Measurements from ENCODE around the gene SYNJ2BP.

Gene SYNJ2BP

DNA sequence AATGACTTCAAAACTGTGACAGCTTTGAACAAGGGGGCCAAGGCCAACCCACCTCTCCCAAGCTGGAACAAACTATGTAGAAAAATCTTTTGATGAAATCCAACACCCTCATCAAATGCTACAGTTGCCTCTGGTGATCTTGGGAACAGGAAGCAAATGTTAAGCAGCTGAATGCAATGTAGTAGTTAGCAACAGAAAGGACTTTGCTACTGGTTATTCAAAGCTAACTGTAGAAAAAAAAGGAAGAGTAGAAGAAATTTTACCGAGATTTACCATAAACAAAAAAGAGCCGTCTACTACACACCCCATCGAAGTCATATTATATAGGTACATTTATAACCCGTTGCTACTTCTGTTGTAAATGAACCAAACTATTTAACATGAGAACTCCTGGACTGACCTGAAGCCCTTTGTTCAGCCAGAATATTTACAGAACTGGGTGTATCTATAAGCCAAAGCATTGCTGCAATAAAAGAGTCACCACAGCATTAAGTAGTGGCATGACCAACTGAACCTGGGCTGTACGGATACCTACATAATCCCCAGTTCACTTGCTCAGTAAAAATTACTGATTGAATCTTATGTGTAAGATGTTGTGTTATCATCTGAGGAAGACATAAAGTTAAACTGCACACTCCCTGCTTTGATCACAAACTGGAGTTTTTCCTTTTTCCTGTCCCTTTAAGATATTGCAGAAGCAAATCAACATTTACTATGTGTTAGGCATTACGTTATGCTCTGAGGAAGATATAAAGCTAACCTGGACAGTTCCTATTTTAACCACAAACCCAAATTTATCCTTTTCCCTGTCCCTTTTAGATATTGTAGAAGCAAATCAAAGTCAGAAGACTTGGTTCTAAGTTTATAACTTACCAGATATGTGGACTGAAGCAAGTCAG, 25.1 kb downstream of the SYNJ2BP start:
- DNase-seq (ENCODE audit: low spot score): peak; percentile 30

DNA sequence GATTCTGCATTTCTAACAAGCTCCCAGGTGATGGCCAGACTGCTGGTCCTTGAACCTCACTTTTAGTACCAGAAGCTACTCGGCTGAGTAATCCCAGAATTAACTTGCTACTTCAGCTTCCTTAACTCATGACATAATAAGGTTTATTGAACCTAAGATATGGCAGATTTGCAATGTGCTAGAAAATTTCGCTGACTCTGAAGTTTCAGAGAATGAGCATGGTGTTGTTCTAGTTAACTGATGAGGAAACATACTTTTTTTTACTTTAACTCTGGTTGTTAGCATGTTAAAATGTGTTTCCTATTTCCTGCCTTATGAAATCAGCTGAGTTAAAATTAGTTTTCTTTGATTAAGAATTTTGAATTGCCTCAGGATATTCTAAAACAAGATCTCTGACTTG, 34.4 kb downstream of the SYNJ2BP start:
- DNase-seq (ENCODE audit: low spot score): no peak

DNA sequence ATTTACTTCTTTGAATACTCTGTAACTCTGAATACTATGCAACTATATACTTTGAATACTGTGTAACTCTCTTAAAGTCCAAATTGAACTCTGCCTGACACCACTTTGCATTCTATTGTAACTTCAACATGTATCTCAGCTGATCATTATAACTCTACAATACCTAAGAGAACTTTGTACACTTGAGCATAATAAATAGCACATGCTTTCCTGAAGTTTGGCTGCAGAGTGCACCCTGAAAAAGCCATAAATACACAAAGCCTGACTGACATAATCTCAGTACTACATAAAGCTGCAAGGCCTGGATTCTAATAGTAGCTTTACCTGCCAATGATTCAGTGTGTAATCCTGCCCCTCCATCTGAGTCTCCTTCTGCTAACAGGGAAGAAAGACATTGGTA, 36.1 kb downstream of the SYNJ2BP start:
- DNase-seq (ENCODE audit: low spot score): no peak

DNA sequence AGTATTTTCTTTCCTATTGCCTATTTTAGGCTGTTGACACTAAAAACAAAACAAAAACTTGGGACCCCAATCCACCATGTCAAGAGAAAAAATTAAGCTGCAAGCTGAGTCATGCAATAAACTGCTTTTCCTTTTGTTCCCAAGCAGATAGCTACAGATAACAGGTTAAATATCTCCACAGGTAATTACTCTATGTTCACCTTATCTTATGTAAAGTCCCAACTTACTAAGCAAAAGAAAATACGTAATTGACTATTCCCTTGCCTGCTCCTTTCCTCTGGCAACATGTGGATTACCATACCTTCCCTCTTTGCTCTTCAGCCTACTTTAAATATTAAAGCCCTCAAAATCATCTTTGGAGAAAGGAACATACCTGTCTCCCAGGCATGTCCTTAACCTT, 38.2 kb downstream of the SYNJ2BP start:
- no peak for DNase-seq (ENCODE audit: low spot score)
